Occipital lobe (tissue), 2 donors: ENCODE results near the gene CYREN. TPM values are rescaled to one million over a fixed set of nuclear protein-coding genes. Genes with fewer than 3 reads are reported as not detected.
A peak's percentile ranks its signal among the peaks of the same experiment; 100 is the strongest.
"Not testable (repeated sequence)": the region's sequence is repeated elsewhere in the genome, so short reads cannot be mapped to it uniquely, and the experiment has no call there.

ENCODE experiments used
- DNase-seq: peaks from one replicate; lab custom pipeline; 2025; lab: John Stamatoyannopoulos, UW
- total RNA-seq: library from RNA; depleted of rRNA; stranded (reverse); fragments of >200 nt; gene quantifications from one replicate; pipeline ENCODE4 v1.2.3, GENCODE V29; 2014

Gene CYREN
- total RNA-seq, 1 donor from 2014 or later: 15.1 TPM

- DNase-seq: no peak
These were observed 8.9 kb upstream of the CYREN start for GRCh38 chr7:135179321-135179925.

GRCh38 chr7:135178364-135178763 lies 7.9 kb upstream of the CYREN start:
- no peak for DNase-seq

- no peak for DNase-seq
These were observed 6.7 kb upstream of the CYREN start for GRCh38 chr7:135177028-135177696.

- DNase-seq: no peak
These were observed 5.4 kb upstream of the CYREN start for GRCh38 chr7:135175931-135176330.

GRCh38 chr7:135174941-135175340 lies 4.4 kb upstream of the CYREN start:
- no peak for DNase-seq

GRCh38 chr7:135173916-135174315 lies 3.4 kb upstream of the CYREN start:
- not testable (repeated sequence) for DNase-seq

GRCh38 chr7:135171581-135172291 lies 1.2 kb upstream of the CYREN start:
- peak; percentile 38 for DNase-seq

GRCh38 chr7:135170998-135171481 lies 533 bp upstream of the CYREN start:
- not testable (repeated sequence) for DNase-seq

GRCh38 chr7:135169964-135170273 lies 588 bp downstream of the CYREN start:
- no peak for DNase-seq

- no peak for DNase-seq
These were observed 1.2 kb downstream of the CYREN start for GRCh38 chr7:135169141-135169963.

- DNase-seq: no peak
These were observed 1.9 kb downstream of the CYREN start for GRCh38 chr7:135168489-135169140.

- DNase-seq: no peak
These were observed 2.5 kb downstream of the CYREN start for GRCh38 chr7:135168001-135168400.

GRCh38 chr7:135167365-135167917 lies 3.1 kb downstream of the CYREN start:
- no peak for DNase-seq

GRCh38 chr7:135166338-135166990 lies 4.0 kb downstream of the CYREN start:
- DNase-seq: no peak

- no peak for DNase-seq
These were observed 4.6 kb downstream of the CYREN start for GRCh38 chr7:135165862-135166261.

GRCh38 chr7:135164357-135165061 lies 6.0 kb downstream of the CYREN start:
- no peak for DNase-seq

- DNase-seq: no peak
These were observed 8.0 kb downstream of the CYREN start for GRCh38 chr7:135162382-135163001.

GRCh38 chr7:135161669-135162068 lies 8.8 kb downstream of the CYREN start:
- no peak for DNase-seq
